Stimulated activated CD8-positive, alpha-beta memory T cell treated with anti-CD3 and anti-CD28 coated beads, Interleukin-15, amount 100 ng/mL, for 1 hour (primary cell): ENCODE data around the gene JPH3.

Source experiments
- DNase-seq: peaks from one replicate; pipeline ENCODE4 v3.0.0-alpha.2; 2020; ENCODE audit warnings: low read depth

Gene JPH3

GRCh38 chr16:87697792-87698191, 95.5 kb downstream of the JPH3 start:
- DNase-seq, result no peak

- DNase-seq, result no peak
These were observed 95.9 kb downstream of the JPH3 start for GRCh38 chr16:87698241-87698640.

DNA sequence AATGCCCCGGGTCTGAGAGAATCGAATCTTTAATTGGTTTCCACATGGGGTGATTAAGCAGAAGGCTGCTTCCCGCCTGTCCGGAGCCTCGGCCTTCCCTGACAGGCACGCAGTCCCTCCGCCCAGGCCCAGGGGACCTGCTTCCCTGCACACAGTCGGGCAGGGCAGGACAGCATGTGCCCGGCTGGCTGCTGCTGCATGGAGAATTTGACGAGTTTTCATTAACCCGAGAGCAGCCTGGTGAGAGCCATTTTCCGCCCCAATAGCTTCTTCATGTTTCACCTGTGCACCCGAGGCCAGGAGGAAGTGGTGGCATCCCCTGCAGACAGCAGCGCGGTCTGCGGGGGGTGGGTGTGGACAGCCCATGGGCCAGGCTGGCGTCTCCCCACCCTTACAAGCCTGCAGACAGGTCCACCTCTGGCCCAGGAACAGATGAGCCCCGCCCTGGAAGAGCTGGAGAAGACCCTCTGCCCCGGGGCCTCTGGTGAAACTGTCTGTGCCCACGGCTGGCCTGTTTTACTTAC, 96.4 kb downstream of the JPH3 start:
- no peak for DNase-seq

DNA sequence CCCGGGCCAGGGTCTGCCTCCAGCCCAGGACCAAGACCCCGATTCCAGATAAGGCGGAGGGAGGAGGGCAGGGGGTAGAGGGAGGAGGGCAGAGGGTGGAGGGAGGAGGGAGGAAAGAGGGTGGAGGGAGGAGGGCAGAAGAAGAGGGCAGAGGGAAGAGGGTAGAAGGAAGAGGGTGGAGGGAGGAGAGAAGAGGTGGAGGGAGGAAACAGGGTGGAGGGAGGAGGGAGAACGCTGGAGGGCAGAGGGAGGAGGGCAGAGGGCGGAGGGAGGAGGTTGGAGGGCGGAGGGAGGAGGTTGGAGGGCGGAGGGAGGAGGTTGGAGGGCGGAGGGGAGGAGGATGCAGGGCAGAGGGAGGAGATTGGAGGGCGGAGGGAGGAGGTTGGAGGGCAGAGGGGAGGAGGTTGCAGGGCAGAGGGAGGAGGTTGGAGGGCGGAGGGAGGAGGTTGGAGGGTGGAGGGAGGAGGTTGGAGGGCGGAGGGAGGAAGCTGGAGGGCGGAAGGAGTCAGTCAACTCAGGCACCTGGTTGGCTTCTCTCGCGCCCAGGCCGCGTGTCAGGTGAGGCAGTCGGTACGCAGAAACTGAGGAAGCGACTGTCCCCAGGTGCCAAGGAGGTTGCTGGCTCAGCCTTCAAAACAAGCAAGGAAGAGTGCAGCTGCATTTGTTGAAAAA, 98.2 kb downstream of the JPH3 start:
- DNase-seq, result no peak

DNA sequence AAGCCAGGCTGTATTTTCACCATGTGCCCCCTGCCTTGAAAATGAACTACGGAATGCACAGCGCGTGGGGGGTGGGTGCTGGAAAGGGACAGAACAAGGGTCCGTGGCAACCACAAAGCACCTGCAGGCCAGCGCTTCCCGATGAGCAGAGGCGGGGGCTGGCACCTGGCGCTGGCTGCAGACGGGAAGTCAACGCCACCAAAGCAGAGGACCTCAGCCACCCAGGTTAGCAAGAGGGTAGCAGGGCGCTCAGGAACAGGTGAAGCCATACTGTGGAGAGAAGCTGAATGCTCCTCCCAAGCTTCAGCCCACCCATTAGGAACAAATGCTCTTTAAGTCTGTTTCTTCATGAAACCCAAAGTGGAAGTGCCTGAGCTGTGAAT, 98.8 kb downstream of the JPH3 start:
- DNase-seq, result no peak

DNA sequence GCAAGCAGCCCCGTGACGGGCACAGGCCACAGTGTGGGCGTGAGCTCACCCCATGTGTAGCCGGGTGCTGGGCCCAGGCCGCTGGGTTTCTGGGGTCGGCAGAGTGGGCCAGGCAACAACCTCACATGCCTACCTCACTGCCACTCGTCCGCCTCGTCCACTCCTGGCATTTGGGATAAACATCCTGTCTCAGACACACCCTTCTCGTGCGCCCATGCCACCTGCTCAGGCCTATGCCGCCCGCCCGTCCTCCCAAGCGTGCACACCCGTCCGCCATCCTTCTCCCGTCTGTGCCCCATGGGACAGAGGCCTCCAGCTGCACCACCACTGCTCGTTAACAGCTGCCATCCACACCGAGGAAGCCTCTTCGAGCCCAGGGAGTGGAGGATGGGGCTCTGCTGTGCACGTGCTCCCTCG, 99.2 kb downstream of the JPH3 start:
- DNase-seq, result no peak

DNA sequence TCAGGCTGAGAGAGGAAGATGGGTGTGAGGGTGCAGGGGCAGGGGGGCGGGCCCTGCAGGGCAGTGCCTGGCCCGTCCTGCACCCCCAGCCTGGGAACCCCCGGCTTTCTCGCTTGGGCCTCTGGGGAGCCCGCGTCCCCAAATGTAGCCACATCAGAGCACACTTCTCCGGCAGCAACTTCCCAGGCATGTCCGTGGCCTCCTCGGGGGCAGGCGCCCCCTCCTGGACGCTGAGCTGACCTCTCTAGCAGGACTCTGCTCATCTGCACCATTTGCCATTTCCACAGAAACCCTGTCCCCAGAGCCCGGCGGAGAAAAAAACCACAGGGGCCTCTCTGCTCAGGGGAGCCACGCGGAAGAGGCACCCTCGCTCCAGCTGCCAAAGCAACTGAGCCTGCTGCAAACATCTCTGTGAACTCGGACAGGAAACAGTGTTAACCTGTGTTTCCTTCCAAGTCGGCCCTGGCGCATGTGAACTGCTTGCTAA, 100.1 kb downstream of the JPH3 start:
- no peak for DNase-seq

DNA sequence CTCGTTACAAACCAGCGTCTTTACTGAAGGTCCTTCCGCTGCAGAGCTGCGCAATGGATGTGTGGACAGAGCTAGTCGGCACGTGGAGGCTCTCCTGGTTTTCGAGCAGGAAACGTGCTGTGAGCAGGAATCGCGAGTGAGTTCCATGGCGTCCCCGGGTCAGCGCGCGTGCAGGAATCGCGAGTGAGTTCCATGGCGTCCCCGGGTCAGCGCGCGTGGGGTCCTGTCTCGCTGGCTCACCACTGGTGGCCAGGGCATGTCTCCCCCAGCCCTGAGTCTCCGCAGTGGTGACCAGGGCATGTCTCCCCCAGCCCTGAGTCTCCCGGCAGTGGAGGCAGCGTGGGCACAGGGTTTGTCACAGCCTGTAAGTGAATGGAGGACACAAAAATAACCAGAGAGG, 100.8 kb downstream of the JPH3 start:
- DNase-seq, result no peak

- DNase-seq, result no peak
These were observed 101.6 kb downstream of the JPH3 start for GRCh38 chr16:87703835-87704375.

DNA sequence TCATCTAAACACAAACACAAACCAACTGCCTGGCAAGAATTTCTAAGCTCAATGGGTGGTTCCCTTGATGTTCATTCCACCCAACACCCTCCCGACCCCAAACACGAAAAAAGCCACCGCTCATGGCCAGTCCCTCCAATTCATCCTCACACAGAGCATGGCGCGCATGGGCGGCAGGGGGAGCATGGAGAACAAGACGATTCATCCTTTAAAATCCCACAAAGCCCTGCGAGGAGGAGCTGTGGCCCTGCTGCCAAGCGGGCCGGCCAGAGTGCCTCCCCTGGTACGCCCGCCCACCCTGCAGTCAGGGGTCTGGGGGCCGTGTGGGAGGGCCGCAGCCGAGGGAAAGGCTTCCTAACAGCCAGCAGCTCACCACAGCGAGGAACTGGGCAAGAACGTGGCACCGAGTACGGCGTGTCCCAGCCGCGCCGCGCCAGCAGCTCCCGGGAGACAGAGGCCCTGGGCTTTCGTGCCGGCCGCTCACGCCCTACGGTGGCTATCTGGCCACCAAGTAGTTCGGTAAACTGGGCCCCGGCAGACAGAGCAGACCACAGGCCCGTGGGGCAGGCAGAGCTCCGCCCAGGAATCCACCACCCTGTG, 102.5 kb downstream of the JPH3 start:
- DNase-seq, result no peak

DNA sequence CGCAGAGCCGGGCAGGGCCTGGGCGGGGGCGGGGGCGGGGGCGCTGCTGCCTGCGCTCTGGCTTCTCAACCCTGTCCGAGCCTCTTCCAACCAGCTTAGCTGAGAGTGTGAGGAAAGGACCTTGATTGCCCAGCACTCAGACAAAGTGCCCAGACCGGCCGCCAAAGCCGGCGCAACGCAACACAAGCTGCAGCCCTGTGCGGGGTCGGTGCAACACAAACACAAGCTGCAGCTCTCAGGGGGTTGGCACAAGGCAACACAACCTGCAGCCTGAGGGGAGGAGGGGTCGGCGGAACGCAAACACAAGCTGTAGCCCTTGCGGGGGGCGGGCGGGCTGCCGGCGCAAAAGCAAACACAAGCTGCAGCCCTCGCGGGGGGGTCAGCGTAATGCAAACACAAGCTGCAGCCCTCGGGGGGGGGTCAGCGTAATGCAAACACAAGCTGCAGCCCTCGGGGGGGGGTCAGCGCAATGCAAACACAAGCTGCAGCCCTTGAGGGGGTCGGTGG, 103.5 kb downstream of the JPH3 start:
- no peak for DNase-seq

DNA sequence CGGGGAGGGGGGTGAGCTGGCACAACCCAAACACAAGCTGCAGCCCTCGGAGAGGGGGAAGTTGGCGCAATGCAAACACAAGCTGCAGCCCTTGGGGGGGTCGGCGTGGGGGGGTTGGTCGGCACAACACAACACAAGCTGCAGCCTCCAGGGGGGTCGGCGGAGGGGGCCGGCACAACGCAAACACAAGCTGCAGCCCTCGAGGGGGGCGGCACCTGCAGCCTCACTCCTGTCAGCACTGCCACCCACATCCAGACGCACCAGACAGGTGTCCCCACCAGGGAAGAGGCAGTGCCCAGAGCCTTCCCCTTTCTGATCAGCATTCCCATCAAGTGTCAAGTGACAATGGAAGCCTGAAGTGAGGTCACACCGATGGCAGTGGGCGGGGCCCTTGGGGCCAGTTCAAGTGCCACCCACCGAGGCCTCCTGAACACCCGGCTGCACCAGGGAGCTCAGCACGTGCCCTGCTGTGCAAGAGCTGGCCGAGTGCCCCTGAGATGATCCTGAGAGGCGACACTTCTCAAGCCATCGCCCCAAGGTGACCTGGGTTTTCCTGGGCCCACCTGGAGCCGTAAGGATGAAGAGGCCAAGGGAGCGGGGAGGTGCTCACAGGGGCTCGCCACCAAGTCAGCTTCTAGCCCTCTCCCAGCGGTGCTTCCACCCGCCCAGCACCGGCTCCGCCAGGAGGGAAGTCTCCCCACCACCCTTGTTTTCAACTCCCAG, 104.1 kb downstream of the JPH3 start:
- no peak for DNase-seq

- DNase-seq, result no peak
These were observed 104.8 kb downstream of the JPH3 start for GRCh38 chr16:87707097-87707496.

GRCh38 chr16:87707714-87708580, 105.6 kb downstream of the JPH3 start:
- DNase-seq, result no peak

DNA sequence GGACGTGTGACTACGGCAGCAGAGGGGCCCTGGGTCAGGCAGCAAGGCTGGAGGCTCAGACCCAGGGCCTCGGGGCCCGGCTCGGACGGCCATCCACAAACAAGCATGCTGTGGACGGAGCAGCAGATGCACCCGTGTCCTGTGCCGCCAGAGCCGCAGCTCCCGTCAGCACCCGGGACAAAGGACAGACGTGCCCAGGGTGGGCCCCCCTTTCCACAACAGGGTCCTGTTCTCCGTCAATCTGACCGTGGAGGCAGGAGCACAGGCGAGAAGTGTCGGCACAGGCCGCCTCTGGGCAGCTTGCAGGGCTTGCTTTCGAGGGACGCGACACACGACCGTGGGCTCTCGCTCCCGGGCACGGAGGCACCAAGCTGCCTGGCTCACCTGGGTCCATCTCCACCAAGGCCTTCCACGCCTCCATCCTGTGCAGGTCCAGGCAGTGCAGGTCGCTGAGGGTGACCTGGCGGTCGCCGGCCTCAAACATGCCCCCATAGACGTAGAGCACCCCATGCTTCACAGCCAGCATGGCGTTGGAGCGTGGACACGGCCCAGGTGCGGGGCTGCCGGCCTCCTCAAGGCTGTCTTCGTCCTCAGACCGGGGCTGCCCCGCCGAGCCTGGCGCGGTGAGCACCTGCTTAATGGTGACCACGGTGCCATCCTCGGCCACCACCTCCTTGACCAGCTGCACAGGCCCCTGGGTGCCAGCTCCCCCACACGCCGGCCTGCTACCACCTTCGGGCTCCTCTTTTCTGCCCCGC, 106.8 kb downstream of the JPH3 start:
- no peak for DNase-seq

DNA sequence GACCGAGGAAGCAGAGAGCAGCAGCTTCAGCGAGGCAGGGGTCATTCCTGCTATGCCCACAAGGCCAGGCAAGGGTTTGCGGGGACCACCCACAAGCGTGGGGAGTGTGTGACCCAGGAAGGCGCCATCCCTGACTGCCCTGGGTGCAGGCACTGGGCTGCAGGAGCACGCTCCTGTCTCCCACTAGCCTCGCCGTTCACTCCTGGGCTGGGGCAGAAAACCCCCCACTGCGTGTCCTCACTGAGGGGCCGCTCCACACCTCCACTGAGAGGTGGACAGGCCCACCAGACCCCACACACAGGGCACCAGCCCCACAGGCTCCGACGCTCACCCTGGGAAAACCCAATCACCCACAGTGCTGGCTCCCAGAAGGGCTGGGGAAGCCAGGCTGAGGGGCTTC, 107.4 kb downstream of the JPH3 start:
- no peak for DNase-seq

GRCh38 chr16:87710887-87711286, 108.6 kb downstream of the JPH3 start:
- no peak for DNase-seq

- no peak for DNase-seq
These were observed 110.0 kb downstream of the JPH3 start for GRCh38 chr16:87712184-87712762.

DNA sequence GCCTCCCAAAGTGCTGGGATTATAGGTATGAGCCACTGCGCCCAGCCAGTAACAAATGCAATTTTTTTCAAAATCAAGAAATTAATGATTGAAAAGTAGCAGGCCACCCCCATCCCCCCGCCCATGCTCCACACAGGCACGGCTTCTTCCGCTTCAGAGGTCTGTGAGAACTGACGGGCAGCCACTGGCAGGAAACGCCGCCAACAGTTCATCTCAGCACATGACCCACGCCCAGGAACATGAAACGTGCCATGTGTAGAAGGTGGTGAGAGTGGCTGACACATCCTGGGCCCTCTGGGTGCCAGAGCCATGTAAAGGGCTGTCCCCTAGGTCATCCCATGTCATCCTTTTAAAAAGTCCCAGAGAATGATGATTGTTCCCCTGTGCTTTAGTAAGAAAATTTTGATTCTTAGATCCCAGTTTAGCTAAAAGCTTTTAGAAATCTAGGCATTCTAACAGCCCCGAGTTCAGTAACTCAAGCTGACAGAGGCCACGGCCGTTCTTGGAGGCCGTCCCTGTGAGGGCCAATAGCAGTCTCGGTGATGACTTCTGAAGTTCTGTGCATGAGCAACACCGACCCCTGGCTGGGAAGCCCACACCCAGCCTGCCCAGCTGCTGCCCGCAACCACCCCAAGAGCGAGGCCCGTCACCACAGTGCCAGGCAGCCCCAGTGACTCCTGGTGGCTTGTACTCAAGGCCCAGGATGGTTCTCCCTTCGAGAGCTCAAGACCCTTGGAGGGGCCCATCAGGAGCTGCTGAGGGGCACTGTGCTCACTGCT, 111.3 kb downstream of the JPH3 start:
- DNase-seq, result peak; percentile 24

- DNase-seq, result no peak
These were observed 112.9 kb downstream of the JPH3 start for GRCh38 chr16:87715231-87715630.
